Anterior cingulate cortex (tissue), 58 donors: ENCODE results near the gene ISM1.

ENCODE experiments used
- DNase-seq, 58 donors: peaks; one replicate each; lab custom pipeline; 2025; lab: John Stamatoyannopoulos, UW

ISM1 gene

GRCh38 chr20:13277663-13278295 lies 56.7 kb downstream of the ISM1 start:
- no peak for DNase-seq

- no peak for DNase-seq
Observed at GRCh38 chr20:13278812-13279570, 57.9 kb downstream of the ISM1 start.

- DNase-seq, result no peak
Observed at GRCh38 chr20:13280609-13281324, 59.7 kb downstream of the ISM1 start.

- no peak for DNase-seq
Observed at GRCh38 chr20:13283869-13284829, 63.1 kb downstream of the ISM1 start.

- DNase-seq, result no peak
Observed at GRCh38 chr20:13284830-13285229, 63.8 kb downstream of the ISM1 start.

GRCh38 chr20:13285408-13285807 lies 64.3 kb downstream of the ISM1 start:
- DNase-seq, result no peak

GRCh38 chr20:13286052-13286451 lies 65.0 kb downstream of the ISM1 start:
- DNase-seq, result no peak

- no peak for DNase-seq
Observed at GRCh38 chr20:13286607-13287006, 65.5 kb downstream of the ISM1 start.

- DNase-seq, result no peak
Observed at GRCh38 chr20:13288357-13288756, 67.3 kb downstream of the ISM1 start.

- DNase-seq, result no peak
Observed at GRCh38 chr20:13289031-13289430, 68.0 kb downstream of the ISM1 start.

GRCh38 chr20:13290724-13291123 lies 69.7 kb downstream of the ISM1 start:
- no peak for DNase-seq

- DNase-seq, result no peak
Observed at GRCh38 chr20:13291157-13291556, 70.1 kb downstream of the ISM1 start.

GRCh38 chr20:13292201-13292885 lies 71.3 kb downstream of the ISM1 start:
- no peak for DNase-seq

GRCh38 chr20:13294522-13294921 lies 73.4 kb downstream of the ISM1 start:
- no peak for DNase-seq

- no peak for DNase-seq
Observed at GRCh38 chr20:13295637-13296036, 74.6 kb downstream of the ISM1 start.

- no peak for DNase-seq
Observed at GRCh38 chr20:13296070-13296469, 75.0 kb downstream of the ISM1 start.

- no peak for DNase-seq
Observed at GRCh38 chr20:13297147-13297899, 76.2 kb downstream of the ISM1 start.

- DNase-seq, result no peak
Observed at GRCh38 chr20:13298692-13299373, 77.8 kb downstream of the ISM1 start.
